Dermis microvascular lymphatic vessel endothelial cell (primary cell): ENCODE measurements around the gene PSMD7. TPM values are rescaled to one million over a fixed set of nuclear protein-coding genes. Genes with fewer than 3 reads are reported as not detected.

Source experiments
- total RNA-seq: library from RNA; depleted of rRNA; stranded (reverse); fragments of >200 nt; gene quantifications from 2 replicates; pipeline ENCODE4 v1.2.1, GENCODE V29; 2014

PSMD7 gene
- total RNA-seq, 1 donor from 2014 or later, result 66.4 TPM

Other genes starting within 250 kb of the PSMD7 start
- 0.13 TPM in 1 of 2 replicates, not detected in the other for gene NPIPB15, start 79.5 kb downstream of the PSMD7 start, total RNA-seq
- gene CLEC18B, start 124.7 kb downstream of the PSMD7 start, total RNA-seq, result 0.13 TPM in 1 of 2 replicates, not detected in the other